Measurements from ENCODE around the gene PSMG3. TPM values are rescaled to one million over a fixed set of nuclear protein-coding genes. Genes with fewer than 3 reads are reported as not detected.

PSMG3 gene
- total RNA-seq, 4 donors from 2014 or later = 38.2 to 73.2 (median 60.7) TPM

DNA sequence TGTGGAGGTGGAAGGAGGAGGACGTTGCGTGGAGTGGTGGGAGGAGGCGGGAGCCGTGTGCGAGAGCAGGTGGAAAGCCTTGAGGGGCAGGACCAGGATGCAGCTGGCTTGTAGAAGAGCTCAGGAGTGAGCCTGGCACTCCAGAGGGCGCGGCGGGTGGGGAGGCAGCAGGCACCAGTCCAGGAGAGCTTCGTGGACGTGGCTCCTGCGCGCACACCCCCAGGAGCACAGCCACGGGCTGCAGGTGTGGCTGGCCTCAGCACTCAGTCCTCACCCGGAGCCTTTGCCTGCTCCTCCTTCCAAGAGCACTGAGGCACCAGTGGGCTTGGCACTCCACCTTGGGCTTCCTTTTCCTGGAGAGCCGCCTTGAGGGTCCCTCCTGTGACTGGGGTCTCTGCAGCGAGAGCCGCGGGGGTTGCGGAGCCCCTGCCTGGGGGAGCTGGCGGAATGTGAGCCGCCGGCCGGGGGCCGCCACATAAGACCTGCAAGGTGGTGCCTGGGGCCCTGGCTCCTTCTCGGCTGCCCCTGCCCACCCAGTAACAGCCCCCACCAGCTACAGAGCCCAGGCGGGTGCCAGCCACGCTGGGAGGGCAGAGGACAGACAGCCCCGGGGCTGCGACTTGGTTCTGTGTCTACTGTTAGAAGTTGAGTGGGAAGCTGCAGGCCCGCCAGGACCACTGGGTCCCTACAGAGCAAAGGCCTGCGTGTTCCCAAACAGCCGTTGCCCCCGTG, 28.2 kb downstream of the PSMG3 start:
- intact Hi-C loops (cut with DNase I; ENCODE audit: low total_unique reads) = no loop called here
- no peak for TF ChIP-seq POLR2A (IDR thresholded peaks at IDR 0.05)
- TF ChIP-seq, protein P1, sequence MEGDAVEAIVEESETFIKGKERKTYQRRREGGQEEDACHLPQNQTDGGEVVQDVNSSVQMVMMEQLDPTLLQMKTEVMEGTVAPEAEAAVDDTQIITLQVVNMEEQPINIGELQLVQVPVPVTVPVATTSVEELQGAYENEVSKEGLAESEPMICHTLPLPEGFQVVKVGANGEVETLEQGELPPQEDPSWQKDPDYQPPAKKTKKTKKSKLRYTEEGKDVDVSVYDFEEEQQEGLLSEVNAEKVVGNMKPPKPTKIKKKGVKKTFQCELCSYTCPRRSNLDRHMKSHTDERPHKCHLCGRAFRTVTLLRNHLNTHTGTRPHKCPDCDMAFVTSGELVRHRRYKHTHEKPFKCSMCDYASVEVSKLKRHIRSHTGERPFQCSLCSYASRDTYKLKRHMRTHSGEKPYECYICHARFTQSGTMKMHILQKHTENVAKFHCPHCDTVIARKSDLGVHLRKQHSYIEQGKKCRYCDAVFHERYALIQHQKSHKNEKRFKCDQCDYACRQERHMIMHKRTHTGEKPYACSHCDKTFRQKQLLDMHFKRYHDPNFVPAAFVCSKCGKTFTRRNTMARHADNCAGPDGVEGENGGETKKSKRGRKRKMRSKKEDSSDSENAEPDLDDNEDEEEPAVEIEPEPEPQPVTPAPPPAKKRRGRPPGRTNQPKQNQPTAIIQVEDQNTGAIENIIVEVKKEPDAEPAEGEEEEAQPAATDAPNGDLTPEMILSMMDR (IDR thresholded peaks at IDR 0.05) = no peak
- 84 to 88% methylated on average over 18 to 29 of the region's 33 CpGs for WGBS, 2 donors
- H3K4me3 ChIP-seq (ENCODE audit: low read depth, poor library complexity, severe bottlenecking) = no peak overlapping the region
- no peak for DNase-seq (ENCODE audit: low spot score in 2 of 2)

DNA sequence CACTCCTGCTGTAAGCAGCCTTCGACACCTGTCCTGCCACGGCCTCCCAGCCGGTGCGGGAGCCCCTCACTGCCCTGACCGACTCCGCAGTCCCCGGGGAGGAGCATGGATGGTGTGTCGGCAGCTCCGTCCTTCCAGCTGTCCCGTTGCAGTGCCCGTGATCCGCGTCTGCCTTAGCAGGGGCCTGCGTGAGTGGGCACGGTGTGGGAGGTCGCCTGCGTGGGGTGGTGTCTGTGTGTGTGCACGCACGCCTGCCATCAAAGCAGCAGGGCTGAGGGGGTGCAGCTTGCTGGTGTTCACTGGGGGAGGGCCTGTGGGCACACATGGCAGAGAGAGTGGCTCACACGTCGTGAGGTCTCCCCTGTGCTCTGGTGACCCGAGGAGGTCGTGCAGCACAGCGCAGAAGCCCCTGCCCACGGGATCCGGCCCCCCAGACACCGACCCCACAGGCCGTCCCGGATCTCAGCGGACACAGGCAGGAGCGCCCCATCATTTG, 29.0 kb downstream of the PSMG3 start:
- 91 to 97% methylated on average over 26 to 31 of the region's 31 CpGs for WGBS, 2 donors
- no peak overlapping the region for H3K4me3 ChIP-seq (ENCODE audit: low read depth, poor library complexity, severe bottlenecking)
- intact Hi-C loops (cut with DNase I; ENCODE audit: low total_unique reads) = no loop called here
- TF ChIP-seq, protein P1 (IDR thresholded peaks at IDR 0.05) = no peak
- TF ChIP-seq POLR2A (IDR thresholded peaks at IDR 0.05) = no peak
- DNase-seq (ENCODE audit: low spot score in 2 of 2) = peak in 1 of 2 donors; percentile 85

DNA sequence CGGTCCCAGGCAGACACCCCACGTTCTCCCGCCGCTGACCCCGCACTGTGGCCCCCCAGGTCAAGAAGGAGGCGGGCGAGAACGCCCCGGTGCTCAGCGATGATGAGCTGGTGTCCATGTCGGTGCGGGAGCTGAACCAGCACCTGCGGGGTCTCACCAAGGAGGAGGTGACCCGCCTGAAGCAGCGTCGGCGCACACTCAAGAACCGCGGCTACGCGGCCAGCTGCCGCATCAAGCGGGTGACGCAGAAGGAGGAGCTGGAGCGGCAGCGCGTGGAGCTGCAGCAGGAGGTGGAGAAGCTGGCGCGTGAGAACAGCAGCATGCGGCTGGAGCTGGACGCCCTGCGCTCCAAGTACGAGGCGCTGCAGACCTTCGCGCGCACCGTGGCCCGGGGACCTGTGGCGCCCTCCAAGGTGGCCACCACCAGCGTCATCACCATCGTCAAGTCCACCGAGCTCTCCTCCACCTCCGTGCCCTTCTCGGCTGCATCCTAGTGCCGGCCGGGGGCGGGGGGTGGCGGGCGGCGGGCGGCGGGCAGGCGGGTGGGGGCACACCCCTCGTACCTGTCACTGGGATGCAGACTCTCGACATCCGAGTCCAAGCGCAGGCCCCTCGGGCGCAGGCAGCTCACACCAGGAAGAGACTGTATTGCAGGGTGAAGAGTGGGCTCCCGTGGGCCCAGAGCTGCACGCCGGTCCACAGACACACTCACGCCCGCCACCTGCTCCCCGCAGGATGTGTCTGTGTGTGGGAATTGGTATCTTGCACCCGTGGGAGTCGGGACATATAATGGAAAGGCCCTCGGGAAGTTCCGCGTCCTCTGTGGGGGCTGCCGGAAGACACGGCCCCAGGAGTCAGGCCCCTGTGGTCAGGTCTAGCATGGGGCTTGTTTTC, 29.7 kb downstream of the PSMG3 start:
- DNase-seq (ENCODE audit: low spot score in 2 of 2) = no peak
- WGBS, 2 donors = 94 to 96% methylated on average over 67 to 73 of the region's 73 CpGs
- H3K4me3 ChIP-seq (ENCODE audit: low read depth, poor library complexity, severe bottlenecking) = no peak overlapping the region
- TF ChIP-seq POLR2A (IDR thresholded peaks at IDR 0.05) = no peak
- TF ChIP-seq, protein P1 (IDR thresholded peaks at IDR 0.05) = no peak
- intact Hi-C loops (cut with DNase I; ENCODE audit: low total_unique reads) = no loop called here

DNA sequence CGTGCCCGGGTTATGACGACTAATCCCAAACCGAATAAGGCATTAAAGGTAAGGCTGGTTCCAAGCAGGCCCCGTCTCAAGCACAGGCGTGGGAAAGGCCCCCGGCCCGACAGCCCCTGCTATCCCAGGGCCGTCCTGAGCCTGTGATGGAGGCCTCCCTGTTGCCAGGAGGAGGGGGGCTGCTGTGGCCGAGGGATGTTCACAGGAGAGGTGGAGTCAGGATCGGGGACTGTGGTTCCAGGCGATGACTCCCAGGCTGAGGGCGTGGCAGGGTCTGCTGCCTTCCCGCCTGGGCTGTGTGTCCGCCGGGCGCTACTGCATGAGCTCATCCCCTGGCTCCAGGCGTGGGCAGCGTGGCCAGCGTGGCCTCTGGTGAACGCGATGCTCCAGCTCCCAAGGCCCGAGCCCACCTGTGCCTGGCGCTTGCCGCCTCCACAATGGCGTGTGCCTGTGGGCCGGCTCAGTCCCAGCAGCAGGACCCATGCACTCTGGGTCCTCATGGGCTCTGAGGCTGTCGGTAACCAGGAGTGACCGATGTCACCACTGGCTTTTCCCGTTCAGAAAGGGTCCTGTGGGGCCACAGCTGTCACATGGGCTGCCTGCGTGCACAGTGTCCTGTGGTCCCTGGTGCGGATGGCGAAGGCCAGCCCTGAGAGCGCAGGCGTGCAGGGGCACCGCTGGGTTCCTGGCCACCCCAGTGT, 30.5 kb downstream of the PSMG3 start:
- TF ChIP-seq, protein P1 (IDR thresholded peaks at IDR 0.05) = no peak
- no peak for TF ChIP-seq POLR2A (IDR thresholded peaks at IDR 0.05)
- whole genome bisulfite sequencing, 2 donors = 73 to 80% methylated on average over 22 to 23 of the region's 36 CpGs
- H3K4me3 ChIP-seq (ENCODE audit: low read depth, poor library complexity, severe bottlenecking) = no peak overlapping the region
- intact Hi-C loops (cut with DNase I; ENCODE audit: low total_unique reads) = no loop called here
- peak in 1 of 2 donors; percentile 87 for DNase-seq (ENCODE audit: low spot score in 2 of 2)

DNA sequence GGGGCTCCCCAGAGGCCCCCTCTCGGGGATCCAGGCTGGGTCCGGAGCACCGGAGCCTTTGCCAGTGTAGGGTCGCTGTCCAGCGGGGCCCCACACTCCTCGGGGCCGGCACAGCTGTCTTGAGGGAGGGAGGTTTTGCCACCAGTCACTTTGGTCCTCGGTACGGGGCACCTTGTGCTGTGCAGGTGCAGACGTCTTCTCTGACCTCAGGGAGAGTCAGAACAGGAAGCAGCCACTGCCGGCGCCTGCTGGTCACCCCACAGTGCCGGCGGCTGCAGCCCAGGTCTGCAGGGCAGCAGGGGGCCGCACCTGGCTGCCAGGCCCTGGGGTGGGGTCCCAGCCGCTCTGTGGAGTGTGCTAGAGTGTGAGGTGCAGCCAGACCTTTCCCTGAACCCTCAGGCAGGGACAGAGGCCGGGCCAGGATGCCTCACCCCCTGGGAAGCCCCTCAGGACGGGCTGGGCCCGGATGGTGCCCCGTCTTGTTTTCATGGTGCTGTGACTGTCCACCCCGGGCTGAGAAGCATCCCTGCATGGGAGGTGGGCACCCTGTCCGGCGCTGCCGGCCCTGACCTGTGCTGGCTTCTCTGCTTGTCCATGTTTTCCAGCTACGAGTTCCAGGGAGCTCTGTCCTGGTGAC, 31.2 kb downstream of the PSMG3 start:
- DNase-seq (ENCODE audit: low spot score in 2 of 2) = peak in 1 of 2 donors; percentile 86
- TF ChIP-seq, protein P1 (IDR thresholded peaks at IDR 0.05) = no peak
- no peak for TF ChIP-seq POLR2A (IDR thresholded peaks at IDR 0.05)
- no peak overlapping the region for H3K4me3 ChIP-seq (ENCODE audit: low read depth, poor library complexity, severe bottlenecking)
- 70 to 81% methylated on average over 10 to 18 of the region's 25 CpGs for WGBS, 2 donors
- intact Hi-C loops (cut with DNase I; ENCODE audit: low total_unique reads) = no loop called here
